ENCODE data around the gene SEPTIN1. TPM values are rescaled to one million over a fixed set of nuclear protein-coding genes. Genes with fewer than 3 reads are reported as not detected.

The SEPTIN1 gene
- total and polyA plus RNA-seq, 2 of the 4 experiments (the other 2 are of a cell fraction) = 0.24 TPM; not detected in 1

GRCh38 chr16:30382111-30382881 lies at the start of gene SEPTIN1 (continued):
- no peak for TF ChIP-seq CTCF (conservative IDR thresholded peaks at IDR 0.05; ENCODE audit: low read depth, low read length)

Data from IMR-90 (cell line).